Hepatocyte (in vitro differentiated cells): ENCODE data around the gene SIL1.

Experiments
- EZH2 ChIP-seq: fragments of 200-600 bp; sonication (generic); IDR thresholded peaks from 2 replicates; pipeline ENCODE4 v1.6.1; 2016; ENCODE audit warnings: antibody characterized with exemption, mild to moderate bottlenecking, borderline replicate concordance
- EZH2phosphoT487 ChIP-seq: fragments of 200-600 bp; sonication (generic); IDR thresholded peaks from one replicate; pipeline ENCODE4 v1.6.1; 2018; ENCODE audit warnings: antibody characterized with exemption, mild to moderate bottlenecking, low read depth, moderate library complexity; ENCODE audit not compliant: unreplicated experiment, severe bottlenecking
- TF ChIP-seq, protein P1 (sequence below): fragments of 200-600 bp; sonication (generic); IDR thresholded peaks from 2 replicates; pipeline ENCODE4 v1.5.1; 2016; ENCODE audit warnings: antibody characterized with exemption, mild to moderate bottlenecking; ENCODE audit not compliant: poor library complexity

DNA sequence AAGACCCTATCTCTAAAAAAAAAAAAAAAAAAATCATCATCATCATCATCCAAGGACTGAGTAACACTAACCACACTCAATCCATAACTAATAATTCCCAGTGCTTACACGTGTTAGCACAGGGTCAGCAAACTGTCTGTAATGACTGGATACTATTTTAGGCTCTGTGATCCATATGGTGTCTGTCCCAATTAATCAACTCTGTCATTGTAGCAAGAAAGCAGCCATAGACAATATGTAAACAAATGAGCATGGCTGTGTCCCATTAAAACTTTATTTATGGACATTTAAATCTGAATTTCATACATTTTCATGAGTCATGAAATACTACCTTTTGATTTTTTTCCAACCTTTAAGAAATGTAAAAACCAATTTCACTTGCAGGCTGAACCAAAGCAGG is 148.4 kb downstream of the SIL1 start:
- TF ChIP-seq, protein P1, sequence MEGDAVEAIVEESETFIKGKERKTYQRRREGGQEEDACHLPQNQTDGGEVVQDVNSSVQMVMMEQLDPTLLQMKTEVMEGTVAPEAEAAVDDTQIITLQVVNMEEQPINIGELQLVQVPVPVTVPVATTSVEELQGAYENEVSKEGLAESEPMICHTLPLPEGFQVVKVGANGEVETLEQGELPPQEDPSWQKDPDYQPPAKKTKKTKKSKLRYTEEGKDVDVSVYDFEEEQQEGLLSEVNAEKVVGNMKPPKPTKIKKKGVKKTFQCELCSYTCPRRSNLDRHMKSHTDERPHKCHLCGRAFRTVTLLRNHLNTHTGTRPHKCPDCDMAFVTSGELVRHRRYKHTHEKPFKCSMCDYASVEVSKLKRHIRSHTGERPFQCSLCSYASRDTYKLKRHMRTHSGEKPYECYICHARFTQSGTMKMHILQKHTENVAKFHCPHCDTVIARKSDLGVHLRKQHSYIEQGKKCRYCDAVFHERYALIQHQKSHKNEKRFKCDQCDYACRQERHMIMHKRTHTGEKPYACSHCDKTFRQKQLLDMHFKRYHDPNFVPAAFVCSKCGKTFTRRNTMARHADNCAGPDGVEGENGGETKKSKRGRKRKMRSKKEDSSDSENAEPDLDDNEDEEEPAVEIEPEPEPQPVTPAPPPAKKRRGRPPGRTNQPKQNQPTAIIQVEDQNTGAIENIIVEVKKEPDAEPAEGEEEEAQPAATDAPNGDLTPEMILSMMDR, result no peak
- TF ChIP-seq EZH2 (no peak), EZH2phosphoT487 (no peak)
